Upper lobe of left lung (tissue), 6 donors: ENCODE measurements around the gene SFXN5. TPM values are rescaled to one million over a fixed set of nuclear protein-coding genes. Genes with fewer than 3 reads are reported as not detected.
A peak's percentile ranks its signal among the peaks of the same experiment; 100 is the strongest.

Experiments
- ATAC-seq, 2 donors: fragments of 200-7000 bp; cut with Tn5 transposase; one replicate each; pipeline ENCODE4 v1.9.1; 2022; ENCODE audit warnings: mild to moderate bottlenecking in 2 of 2, moderate library complexity in 2 of 2; ENCODE audit not compliant: low FRiP score in 2 of 2
- DNase-seq, 2 donors: peaks; one replicate each; pipeline ENCODE4 v3.0.0-alpha.2; 2019 to 2020
- H3K27ac ChIP-seq, 4 donors: fragments of 200-600 bp; sonication (generic); one replicate each; pipeline ENCODE4 v1.5.1; 2016 to 2019
- H3K27me3 ChIP-seq, 4 donors: fragments of 200-600 bp; sonication (generic); one replicate each; pipeline ENCODE4 v1.5.1; 2017 to 2019
- H3K36me3 ChIP-seq, 4 donors: fragments of 200-600 bp; sonication (generic); one replicate each; pipeline ENCODE4 v1.5.1; 2016 to 2019
- H3K4me1 ChIP-seq, 4 donors: fragments of 200-600 bp; sonication (generic); one replicate each; pipeline ENCODE4 v1.5.1; 2018 to 2019
- H3K4me3 ChIP-seq, 4 donors: fragments of 200-600 bp; sonication (generic); one replicate each; pipeline ENCODE4 v1.5.1; 2017 to 2019; ENCODE audit warnings: mild to moderate bottlenecking in 2 of 4, moderate library complexity in 1 of 4
- H3K9me3 ChIP-seq, 4 donors: fragments of 200-600 bp; sonication (generic); one replicate each; pipeline ENCODE4 v1.5.1; 2018 to 2019
- CTCF ChIP-seq, 6 experiments: fragments of 450-650 bp in 4 of 6; fragments of 200-600 bp in 2 of 6; sonication (generic) in 2 of 6; IDR thresholded peaks; one replicate each; pipeline ENCODE4 v1.5.1; 2016 to 2019; ENCODE audit warnings: antibody characterized with exemption in 6 of 6
- EP300 ChIP-seq, 4 donors: sonication (generic); formaldehyde crosslinking; IDR thresholded peaks; one replicate each; pipeline ENCODE4 v1.5.1; 2017; ENCODE audit warnings: antibody characterized with exemption in 4 of 4, control low read depth in 2 of 4
- POLR2A ChIP-seq, 4 donors: fragments of 450-650 bp; IDR thresholded peaks; one replicate each; pipeline ENCODE4 v1.5.1; 2016 to 2017; ENCODE audit warnings: antibody characterized with exemption in 4 of 4, mild to moderate bottlenecking in 2 of 4
- POLR2AphosphoS5 ChIP-seq, 2 donors: sonication (generic); formaldehyde crosslinking; IDR thresholded peaks; one replicate each; pipeline ENCODE4 v1.5.1; 2017; ENCODE audit warnings: antibody characterized with exemption in 2 of 2
- WGBS, 2 donors: methylation state at CpG; one replicate each; pipeline ENCODE4 v1.1.5; 2017 to 2018; 5-methylcytosine and 5-hydroxymethylcytosine counted together
- total RNA-seq, 6 donors: library from RNA; depleted of rRNA in 4 of 6; stranded (reverse); fragments of >200 nt in 4 of 6; gene quantifications; one replicate each; pipeline versions ENCODE4 v1.1.0 to v1.2.1, GENCODE V29; 2016 to 2021
- donor health status: DM: no; HTN: no; CAD: no; lungs with moderate emphysema.
- donor health status: DM: no; HTN: yes; CAD: no; lungs with severe emphysema.

Gene SFXN5
- total RNA-seq, 6 donors from 2014 or later: 10.8 to 44.0 (median 13.7) TPM

- 2 to 3% methylated on average over 14 to 18 of the region's 82 CpGs for WGBS, 2 donors
- Histone ChIP-seq H3K27ac (no peak within 1 kb of the TSS), H3K4me3 (peak within 1 kb of the TSS; percentile 16 to 46 (median 36)), H3K4me1 (peaks cover 50 to 59% (median 54%) of the 10 kb centered on the region in 4 donors), H3K27me3 (peaks cover 0 to 91% (median 55%) of the 10 kb centered on the region in 4 donors), H3K9me3 (no peaks in the 10 kb centered on the region), H3K36me3 (no peaks in the 10 kb centered on the region)
- TF ChIP-seq CTCF (IDR thresholded peaks at IDR 0.05) (no peak), POLR2A (IDR thresholded peaks at IDR 0.05) (no peak), EP300 (IDR thresholded peaks at IDR 0.05) (no peak), POLR2AphosphoS5 (IDR thresholded peaks at IDR 0.05) (no peak)
- ATAC-seq (peak; percentile 67 to 83), DNase-seq (peak; percentile 50 to 91)
These were observed 154.2 kb downstream of the SFXN5 start, which contains the start of gene EMX1 for GRCh38 chr2:72917138-72917876. Gene EMX1, plus strand, starts transcription at chr2:72917519. Its CDS starts 334 bp downstream, at chr2:72917853.

GRCh38 chr2:72916743-72917137, 154.8 kb downstream of the SFXN5 start:
- no peak overlapping the region for H3K27ac ChIP-seq
- DNase-seq (peak; percentile 14 to 85), ATAC-seq (peak in 1 of 2 donors; percentile 22)
- no peaks in the 10 kb centered on the region for H3K9me3 ChIP-seq
- H3K36me3 ChIP-seq: no peaks in the 10 kb centered on the region
- H3K27me3 ChIP-seq: peaks cover 0 to 90% (median 55%) of the 10 kb centered on the region in 4 donors
- peak overlapping the region in 3 of 4 donors; percentile 31 to 46 (median 42) for H3K4me3 ChIP-seq
- TF ChIP-seq CTCF (IDR thresholded peaks at IDR 0.05): no peak
- no peak for TF ChIP-seq EP300 (IDR thresholded peaks at IDR 0.05)
- peaks cover 50 to 59% (median 54%) of the 10 kb centered on the region in 4 donors for H3K4me1 ChIP-seq
- WGBS, 2 donors: 0 to 2% methylated on average over 1 to 29 of the region's 29 CpGs

GRCh38 chr2:72915907-72916742, 155.4 kb downstream of the SFXN5 start:
- Histone ChIP-seq H3K4me3 (peak overlapping the region; percentile 16 to 46 (median 36)), H3K27me3 (peaks cover 0 to 86% (median 55%) of the 10 kb centered on the region in 4 donors), H3K27ac (no peak overlapping the region), H3K4me1 (peaks cover 50 to 59% (median 54%) of the 10 kb centered on the region in 4 donors), H3K36me3 (no peaks in the 10 kb centered on the region), H3K9me3 (no peaks in the 10 kb centered on the region)
- 2 to 3% methylated on average over 26 to 40 of the region's 86 CpGs for WGBS, 2 donors
- TF ChIP-seq POLR2AphosphoS5 (IDR thresholded peaks at IDR 0.05): no peak
- no peak for TF ChIP-seq EP300 (IDR thresholded peaks at IDR 0.05)
- no peak for TF ChIP-seq POLR2A (IDR thresholded peaks at IDR 0.05)
- no peak for TF ChIP-seq CTCF (IDR thresholded peaks at IDR 0.05)
- ATAC-seq (peak; percentile 69 to 70), DNase-seq (peak; percentile 42 to 91)

GRCh38 chr2:72915320-72915906, 156.1 kb downstream of the SFXN5 start:
- H3K4me1 ChIP-seq: peaks cover 44 to 52% (median 49%) of the 10 kb centered on the region in 4 donors
- no peak for TF ChIP-seq POLR2AphosphoS5 (IDR thresholded peaks at IDR 0.05)
- TF ChIP-seq CTCF (IDR thresholded peaks at IDR 0.05): no peak
- TF ChIP-seq POLR2A (IDR thresholded peaks at IDR 0.05): no peak
- TF ChIP-seq EP300 (IDR thresholded peaks at IDR 0.05): no peak
- no peak for ATAC-seq

More at GRCh38 chr2:72915320-72915906, 156.1 kb downstream of the SFXN5 start:
- DNase-seq: peak in 1 of 2 donors; percentile 12
- H3K9me3 ChIP-seq: no peaks in the 10 kb centered on the region
- H3K27ac ChIP-seq: no peak overlapping the region
- WGBS, 2 donors: 3% methylated on average over 19 to 26 of the region's 26 CpGs
- no peaks in the 10 kb centered on the region for H3K36me3 ChIP-seq
- H3K27me3 ChIP-seq: peaks cover 0 to 79% (median 48%) of the 10 kb centered on the region in 4 donors
- H3K4me3 ChIP-seq: peak overlapping the region in 3 of 4 donors; percentile 31 to 46 (median 42)
